Upper lobe of left lung (tissue), 6 donors: Measurements from ENCODE around the gene FBXO28. TPM values are rescaled to one million over a fixed set of nuclear protein-coding genes. Genes with fewer than 3 reads are reported as not detected.

ENCODE experiments used
- ATAC-seq, 2 donors: fragments of 200-7000 bp; cut with Tn5 transposase; one replicate each; pipeline ENCODE4 v1.9.1; 2022; ENCODE audit warnings: mild to moderate bottlenecking in 2 of 2, moderate library complexity in 2 of 2; ENCODE audit not compliant: low FRiP score in 2 of 2
- DNase-seq, 2 donors: peaks; one replicate each; pipeline ENCODE4 v3.0.0-alpha.2; 2019 to 2020
- H3K27ac ChIP-seq, 4 donors: fragments of 200-600 bp; sonication (generic); one replicate each; pipeline ENCODE4 v1.5.1; 2016 to 2019
- H3K27me3 ChIP-seq, 4 donors: fragments of 200-600 bp; sonication (generic); one replicate each; pipeline ENCODE4 v1.5.1; 2017 to 2019
- H3K36me3 ChIP-seq, 4 donors: fragments of 200-600 bp; sonication (generic); one replicate each; pipeline ENCODE4 v1.5.1; 2016 to 2019
- H3K4me1 ChIP-seq, 4 donors: fragments of 200-600 bp; sonication (generic); one replicate each; pipeline ENCODE4 v1.5.1; 2018 to 2019
- H3K4me3 ChIP-seq, 4 donors: fragments of 200-600 bp; sonication (generic); one replicate each; pipeline ENCODE4 v1.5.1; 2017 to 2019; ENCODE audit warnings: mild to moderate bottlenecking in 2 of 4, moderate library complexity in 1 of 4
- H3K9me3 ChIP-seq, 4 donors: fragments of 200-600 bp; sonication (generic); one replicate each; pipeline ENCODE4 v1.5.1; 2018 to 2019
- CTCF ChIP-seq, 6 experiments: fragments of 450-650 bp in 4 of 6; fragments of 200-600 bp in 2 of 6; sonication (generic) in 2 of 6; IDR thresholded peaks; one replicate each; pipeline ENCODE4 v1.5.1; 2016 to 2019; ENCODE audit warnings: antibody characterized with exemption in 6 of 6
- EP300 ChIP-seq, 4 donors: sonication (generic); formaldehyde crosslinking; IDR thresholded peaks; one replicate each; pipeline ENCODE4 v1.5.1; 2017; ENCODE audit warnings: antibody characterized with exemption in 4 of 4, control low read depth in 2 of 4
- POLR2A ChIP-seq, 4 donors: fragments of 450-650 bp; IDR thresholded peaks; one replicate each; pipeline ENCODE4 v1.5.1; 2016 to 2017; ENCODE audit warnings: antibody characterized with exemption in 4 of 4, mild to moderate bottlenecking in 2 of 4
- POLR2AphosphoS5 ChIP-seq, 2 donors: sonication (generic); formaldehyde crosslinking; IDR thresholded peaks; one replicate each; pipeline ENCODE4 v1.5.1; 2017; ENCODE audit warnings: antibody characterized with exemption in 2 of 2
- WGBS, 2 donors: methylation state at CpG; one replicate each; pipeline ENCODE4 v1.1.5; 2017 to 2018; 5-methylcytosine and 5-hydroxymethylcytosine counted together
- total RNA-seq, 6 donors: library from RNA; depleted of rRNA in 4 of 6; stranded (reverse); fragments of >200 nt in 4 of 6; gene quantifications; one replicate each; pipeline versions ENCODE4 v1.1.0 to v1.2.1, GENCODE V29; 2016 to 2021
- donor health status: DM: no; HTN: no; CAD: no; lungs with moderate emphysema.
- donor health status: DM: no; HTN: yes; CAD: no; lungs with severe emphysema.

Gene FBXO28
- total RNA-seq, 6 donors from 2014 or later = 9.1 to 34.8 (median 27.2) TPM

GRCh38 chr1:224132901-224133300 lies 19.0 kb downstream of the FBXO28 start:
- no peaks in the 10 kb centered on the region for H3K9me3 ChIP-seq
- H3K27me3 ChIP-seq = no peaks in the 10 kb centered on the region
- peaks cover 13 to 60% (median 25%) of the 10 kb centered on the region in 4 donors for H3K36me3 ChIP-seq
- 41 to 47% methylated on average over 1 of the region's 1 CpG for WGBS, 2 donors
- DNase-seq = no peak
- no peak for ATAC-seq
- TF ChIP-seq CTCF (IDR thresholded peaks at IDR 0.05) (no peak), EP300 (IDR thresholded peaks at IDR 0.05) (no peak), POLR2AphosphoS5 (IDR thresholded peaks at IDR 0.05) (no peak), POLR2A (IDR thresholded peaks at IDR 0.05) (no peak)
- no peaks in the 10 kb centered on the region for H3K4me1 ChIP-seq
- H3K27ac ChIP-seq = no peak overlapping the region
- H3K4me3 ChIP-seq = no peak overlapping the region

- no peak for ATAC-seq
- peaks cover 14 to 67% (median 28%) of the 10 kb centered on the region in 4 donors for H3K36me3 ChIP-seq
- H3K4me1 ChIP-seq = no peaks in the 10 kb centered on the region
- no peak overlapping the region for H3K27ac ChIP-seq
- 81 to 88% methylated on average over 5 of the region's 5 CpGs for whole genome bisulfite sequencing, 2 donors
- H3K27me3 ChIP-seq = no peaks in the 10 kb centered on the region
- DNase-seq = no peak
- TF ChIP-seq POLR2A (IDR thresholded peaks at IDR 0.05) (no peak), POLR2AphosphoS5 (IDR thresholded peaks at IDR 0.05) (no peak), EP300 (IDR thresholded peaks at IDR 0.05) (no peak), CTCF (IDR thresholded peaks at IDR 0.05) (no peak)
- no peak overlapping the region for H3K4me3 ChIP-seq
- H3K9me3 ChIP-seq = no peaks in the 10 kb centered on the region
Measured at GRCh38 chr1:224133741-224134299, 19.9 kb downstream of the FBXO28 start.

- no peak overlapping the region for H3K27ac ChIP-seq
- no peaks in the 10 kb centered on the region for H3K27me3 ChIP-seq
- H3K4me1 ChIP-seq = no peaks in the 10 kb centered on the region
- no peaks in the 10 kb centered on the region for H3K9me3 ChIP-seq
- H3K4me3 ChIP-seq = no peak overlapping the region
- TF ChIP-seq CTCF (IDR thresholded peaks at IDR 0.05) = no peak
- DNase-seq = no peak
- peaks cover 3 to 74% (median 21%) of the 10 kb centered on the region in 4 donors for H3K36me3 ChIP-seq
- no peak for ATAC-seq
Measured at GRCh38 chr1:224137518-224137917, 23.6 kb downstream of the FBXO28 start.

GRCh38 chr1:224138198-224138597 lies 24.3 kb downstream of the FBXO28 start:
- DNase-seq = no peak
- WGBS, 2 donors = 86 to 89% methylated on average over 3 of the region's 3 CpGs
- H3K4me3 ChIP-seq = no peak overlapping the region

More at GRCh38 chr1:224138198-224138597, 24.3 kb downstream of the FBXO28 start:
- ATAC-seq = no peak
- H3K27me3 ChIP-seq = no peaks in the 10 kb centered on the region
- H3K9me3 ChIP-seq = no peaks in the 10 kb centered on the region
- H3K4me1 ChIP-seq = no peaks in the 10 kb centered on the region
- no peak overlapping the region for H3K27ac ChIP-seq
- TF ChIP-seq POLR2A (IDR thresholded peaks at IDR 0.05) (no peak), POLR2AphosphoS5 (IDR thresholded peaks at IDR 0.05) (no peak), CTCF (IDR thresholded peaks at IDR 0.05) (no peak), EP300 (IDR thresholded peaks at IDR 0.05) (no peak)
- peaks cover 3 to 68% (median 17%) of the 10 kb centered on the region in 4 donors for H3K36me3 ChIP-seq
